ENCODE results near the gene PCDHGA6.

The PCDHGA6 gene

GRCh38 chr5:141422742-141423291 is 49.1 kb downstream of the PCDHGA6 start:
- no peak for TF ChIP-seq CTCF (IDR thresholded peaks at IDR 0.05; ENCODE audit: low read depth, low read length)
- DNase-seq (ENCODE audit: extremely low read depth, low read depth), result no peak

DNA sequence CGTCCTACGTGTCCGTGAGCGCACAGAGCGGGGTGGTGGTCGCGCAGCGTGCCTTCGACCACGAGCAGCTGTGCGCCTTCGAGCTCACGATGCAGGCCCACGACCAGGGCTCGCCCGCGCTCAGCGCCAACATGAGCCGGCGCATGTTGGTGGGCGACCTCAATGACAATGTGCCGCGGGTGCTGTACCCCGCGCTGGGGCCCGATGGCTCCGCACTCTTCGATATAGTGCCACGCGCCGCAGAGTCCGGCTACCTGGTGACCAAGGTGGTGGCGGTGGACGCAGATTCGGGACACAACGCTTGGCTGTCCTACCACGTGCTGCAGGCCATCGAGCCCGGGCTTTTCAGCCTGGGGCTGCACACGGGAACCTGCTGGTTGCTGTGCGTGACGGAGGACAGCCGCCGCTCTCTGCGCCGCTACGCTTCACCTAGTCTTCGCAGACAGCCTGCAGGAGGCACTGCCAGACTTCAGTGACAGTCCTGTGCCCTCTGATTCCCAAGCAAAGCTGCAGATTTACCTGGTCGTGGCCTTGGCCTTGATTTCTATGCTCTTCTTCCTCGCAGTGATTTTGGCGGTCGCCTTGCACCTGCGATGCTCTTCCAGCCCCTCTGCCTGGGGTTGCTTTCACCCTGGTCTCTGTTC is 54.2 kb downstream of the PCDHGA6 start:
- TF ChIP-seq CTCF (IDR thresholded peaks at IDR 0.05; ENCODE audit: low read depth, low read length), result no peak
- DNase-seq (ENCODE audit: extremely low read depth, low read depth), result no peak

All from AG09319 (cell line).